Stimulated activated naive CD8-positive, alpha-beta T cell treated with anti-CD3 and anti-CD28 coated beads, Interleukin-15, Interleukin-2, amounts not matched to agents 100 ng/mL and 50 ng/mL, for 24 hours (primary cell): Measurements from ENCODE around the gene DCUN1D1.
"Not testable (repeated sequence)": the region's sequence is repeated elsewhere in the genome, so short reads cannot be mapped to it uniquely, and the experiment has no call there.

Experiments used
- H3K27ac Mint-ChIP-seq: one replicate; pipeline ENCODE4 v1.8.0; 2021; ENCODE audit warnings: mild to moderate bottlenecking, mixed read lengths
- H3K27me3 Mint-ChIP-seq: one replicate; pipeline ENCODE4 v1.8.0; 2021; ENCODE audit warnings: mixed read lengths
- H3K36me3 Mint-ChIP-seq: one replicate; pipeline ENCODE4 v1.8.0; 2021; ENCODE audit warnings: low read depth, mixed read lengths
- H3K4me1 Mint-ChIP-seq: one replicate; pipeline ENCODE4 v1.8.0; 2021; ENCODE audit warnings: low read depth, mixed read lengths
- H3K4me3 Mint-ChIP-seq: one replicate; pipeline ENCODE4 v1.8.0; 2021; ENCODE audit warnings: mild to moderate bottlenecking, mixed read lengths
- H3K9me3 Mint-ChIP-seq: one replicate; pipeline ENCODE4 v1.8.0; 2021; ENCODE audit warnings: mixed read lengths

DCUN1D1 gene

DNA sequence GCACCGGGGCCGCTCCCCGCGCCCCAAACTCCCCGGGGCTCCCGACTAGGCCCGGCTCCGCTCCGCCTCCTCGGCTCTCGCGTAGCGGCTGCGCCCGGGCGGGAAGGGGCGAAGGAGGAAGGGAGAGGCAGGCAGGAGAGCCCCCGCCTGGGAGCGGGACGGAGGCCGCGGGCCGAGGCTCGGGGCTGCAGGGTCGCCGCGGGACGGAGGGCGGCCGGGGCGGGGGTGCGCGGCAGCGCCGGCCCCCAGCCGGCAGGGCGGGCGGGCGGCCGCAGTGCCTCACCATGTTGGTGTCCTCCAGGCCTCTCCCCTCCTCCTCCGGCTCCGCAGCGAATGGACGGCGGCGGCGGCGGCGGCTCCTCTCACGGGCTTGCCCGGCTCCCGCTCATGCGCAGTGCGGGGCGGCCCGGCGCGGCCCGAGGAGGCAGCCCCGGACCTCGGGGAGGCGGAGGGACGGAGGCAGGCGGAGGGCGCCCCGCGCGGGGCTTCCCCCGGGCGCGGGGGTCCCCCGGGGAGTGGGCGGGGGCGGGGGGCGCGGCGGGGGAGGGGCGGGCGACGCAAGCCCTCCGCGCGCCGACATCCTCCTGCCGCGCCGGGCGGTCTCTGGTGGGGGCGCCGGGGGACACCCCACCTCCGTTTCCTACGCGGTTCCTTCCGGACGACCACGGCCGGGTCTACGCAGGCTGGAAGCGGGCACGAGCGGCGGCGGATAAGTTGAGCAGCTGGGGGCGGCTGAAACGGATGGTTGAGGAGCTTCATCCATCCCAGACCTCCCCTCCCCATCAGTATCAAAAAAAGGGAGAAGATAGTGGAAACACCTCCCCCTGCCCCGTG, at the start of gene DCUN1D1:
Gene DCUN1D1, minus strand, starts transcription at position 335 of the 834 bp plus-strand sequence. Its CDS starts 49 bp downstream, at position 286.
- peak within 1 kb of the TSS; percentile 96 for H3K4me3 Mint-ChIP-seq
- H3K9me3 Mint-ChIP-seq = no peaks in the 10 kb centered on the region
- H3K4me1 Mint-ChIP-seq = peaks cover 22% of the 10 kb centered on the region
- H3K27ac Mint-ChIP-seq = peak within 1 kb of the TSS; percentile 87
- H3K36me3 Mint-ChIP-seq = no peaks in the 10 kb centered on the region
- H3K27me3 Mint-ChIP-seq = no peaks in the 10 kb centered on the region

DNA sequence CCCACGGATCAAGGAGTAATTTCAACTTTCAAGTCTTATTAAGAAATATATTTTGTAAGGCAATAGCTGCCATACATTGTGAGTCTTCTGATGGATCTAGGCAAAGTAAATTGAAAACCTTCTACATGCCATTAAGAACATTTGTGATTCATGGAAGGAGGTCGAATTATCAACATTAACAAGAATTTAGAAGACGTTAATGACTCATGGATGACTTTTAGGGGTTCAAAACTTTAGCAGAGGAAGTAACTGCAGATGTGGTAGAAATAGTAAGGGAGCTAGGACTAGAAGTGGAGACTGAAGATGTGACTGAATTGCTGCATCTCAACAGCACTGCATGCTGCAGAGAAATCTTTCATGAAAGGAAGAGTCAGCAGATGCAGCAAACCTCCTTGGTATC, 48.1 kb upstream of the DCUN1D1 start:
- peaks cover 46% of the 10 kb centered on the region for H3K36me3 Mint-ChIP-seq
- no peak overlapping the region for H3K27ac Mint-ChIP-seq
- no peaks in the 10 kb centered on the region for H3K27me3 Mint-ChIP-seq
- no peak overlapping the region for H3K4me3 Mint-ChIP-seq
- no peaks in the 10 kb centered on the region for H3K4me1 Mint-ChIP-seq
- no peaks in the 10 kb centered on the region for H3K9me3 Mint-ChIP-seq

DNA sequence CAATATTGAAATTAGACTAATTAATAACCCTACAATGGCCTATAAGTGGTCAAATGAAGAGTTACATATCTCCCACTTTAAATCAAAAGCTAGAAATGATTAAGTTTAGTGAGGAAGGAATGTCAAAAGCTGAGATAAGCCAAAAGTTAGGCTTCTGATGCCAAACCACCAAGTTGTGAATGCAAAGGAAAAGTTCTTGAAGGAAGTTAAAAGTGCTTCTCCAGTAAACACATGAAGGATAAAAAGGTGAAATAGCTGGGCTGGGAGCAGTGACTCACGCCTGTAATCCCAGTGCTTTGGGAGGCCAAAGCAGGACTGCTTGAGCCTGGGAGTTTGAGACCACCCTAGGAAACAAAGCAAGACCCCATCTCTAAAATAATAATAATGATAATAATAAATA, 46.9 kb upstream of the DCUN1D1 start:
- H3K4me3 Mint-ChIP-seq = no peak overlapping the region
- H3K27ac Mint-ChIP-seq = no peak overlapping the region
- H3K9me3 Mint-ChIP-seq = no peaks in the 10 kb centered on the region
- peaks cover 47% of the 10 kb centered on the region for H3K36me3 Mint-ChIP-seq
- no peaks in the 10 kb centered on the region for H3K4me1 Mint-ChIP-seq
- H3K27me3 Mint-ChIP-seq = no peaks in the 10 kb centered on the region

DNA sequence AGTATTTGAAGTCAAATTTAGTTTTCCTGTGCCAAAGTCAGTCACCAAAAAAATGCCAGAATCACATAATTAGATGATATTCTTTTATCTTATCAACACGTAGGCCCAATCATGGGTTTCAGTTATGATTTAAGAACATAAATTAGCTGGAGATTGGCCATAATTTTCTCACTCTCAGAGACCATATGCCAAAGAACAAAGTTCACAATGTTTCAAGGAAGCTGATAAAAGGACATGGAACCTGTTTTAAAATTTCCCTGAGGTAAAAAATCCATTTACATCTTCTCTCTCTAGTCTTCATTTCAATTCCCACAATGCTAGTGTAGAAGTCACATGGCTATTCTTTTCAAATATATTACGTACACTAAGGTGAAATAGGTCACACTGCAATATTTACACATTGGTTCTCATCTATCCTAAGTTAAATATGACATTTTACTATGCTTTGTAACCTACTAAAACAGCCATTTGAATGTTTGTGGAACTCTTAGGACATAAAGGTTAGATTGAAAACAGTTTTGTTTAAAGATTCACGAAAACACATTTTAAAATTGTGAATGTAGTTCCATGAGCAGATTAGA, 42.7 kb upstream of the DCUN1D1 start:
- no peak overlapping the region for H3K27ac Mint-ChIP-seq
- H3K27me3 Mint-ChIP-seq = no peaks in the 10 kb centered on the region
- no peaks in the 10 kb centered on the region for H3K4me1 Mint-ChIP-seq
- no peaks in the 10 kb centered on the region for H3K9me3 Mint-ChIP-seq
- peaks cover 43% of the 10 kb centered on the region for H3K36me3 Mint-ChIP-seq
- H3K4me3 Mint-ChIP-seq = no peak overlapping the region

DNA sequence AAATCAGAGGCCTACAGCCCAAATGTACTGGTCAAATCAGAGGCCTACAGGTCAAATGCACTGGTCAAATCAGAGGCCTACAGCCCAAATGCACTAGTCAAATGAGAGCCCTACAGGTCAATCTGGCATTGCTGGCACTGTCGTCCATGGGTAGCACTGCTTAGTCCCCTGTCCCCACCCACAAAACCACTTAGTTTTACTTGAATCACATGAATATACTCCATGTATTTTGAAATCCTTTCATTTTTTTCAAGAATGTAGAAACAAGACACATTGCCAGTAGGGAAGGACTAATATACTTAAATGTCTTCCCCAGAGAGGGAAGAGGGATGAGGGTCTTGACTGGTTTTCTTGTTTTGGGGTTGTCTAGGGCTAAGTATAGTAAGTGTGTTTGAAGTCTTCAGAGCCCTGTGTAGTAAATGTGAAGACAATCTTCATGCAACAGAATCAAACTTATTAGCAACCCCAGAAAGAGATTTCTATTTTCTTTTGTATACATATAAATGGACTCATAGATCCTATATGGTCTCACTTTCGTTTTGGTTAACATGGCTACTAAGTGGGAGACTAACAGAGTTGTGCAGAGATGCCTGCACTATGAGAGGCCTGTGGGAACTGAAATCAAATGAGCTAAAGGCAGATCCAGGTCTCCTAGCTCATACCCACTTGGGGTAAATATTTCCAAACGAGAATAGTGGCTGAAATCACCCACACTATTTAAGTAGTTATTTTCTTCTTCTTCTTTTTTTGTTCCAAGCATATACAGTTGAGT, 38.3 kb upstream of the DCUN1D1 start:
- Mint-ChIP-seq H3K9me3 (no peaks in the 10 kb centered on the region), H3K27ac (no peak overlapping the region)

DNA sequence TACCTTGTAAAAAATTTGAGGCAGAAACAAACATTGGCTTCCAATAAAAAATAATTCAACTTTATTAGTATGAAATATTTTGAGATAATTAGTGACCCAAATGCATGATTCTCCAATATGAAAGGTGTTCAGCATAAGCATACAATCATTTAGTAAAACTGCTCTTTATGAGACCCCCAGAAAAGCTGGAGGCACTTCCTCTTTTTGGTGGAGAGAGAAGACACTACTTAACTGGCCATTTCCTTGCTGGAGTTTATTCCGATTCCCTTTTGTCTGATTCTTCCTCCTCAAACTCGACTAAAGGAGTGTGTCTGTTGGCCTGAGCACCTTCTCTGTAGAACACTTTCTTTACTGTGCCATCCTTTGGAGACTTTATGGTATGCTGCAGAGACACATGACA, 34.8 kb upstream of the DCUN1D1 start:
- Mint-ChIP-seq H3K27ac (no peak overlapping the region), H3K27me3 (no peaks in the 10 kb centered on the region), H3K36me3 (peaks cover 37% of the 10 kb centered on the region), H3K4me1 (no peaks in the 10 kb centered on the region), H3K4me3 (no peak overlapping the region), H3K9me3 (no peaks in the 10 kb centered on the region)

More for the DNA sequence above, 38.3 kb upstream of the DCUN1D1 start:
- Mint-ChIP-seq H3K36me3 (peaks cover 51% of the 10 kb centered on the region), H3K27me3 (no peaks in the 10 kb centered on the region), H3K4me1 (no peaks in the 10 kb centered on the region), H3K4me3 (no peak overlapping the region)

DNA sequence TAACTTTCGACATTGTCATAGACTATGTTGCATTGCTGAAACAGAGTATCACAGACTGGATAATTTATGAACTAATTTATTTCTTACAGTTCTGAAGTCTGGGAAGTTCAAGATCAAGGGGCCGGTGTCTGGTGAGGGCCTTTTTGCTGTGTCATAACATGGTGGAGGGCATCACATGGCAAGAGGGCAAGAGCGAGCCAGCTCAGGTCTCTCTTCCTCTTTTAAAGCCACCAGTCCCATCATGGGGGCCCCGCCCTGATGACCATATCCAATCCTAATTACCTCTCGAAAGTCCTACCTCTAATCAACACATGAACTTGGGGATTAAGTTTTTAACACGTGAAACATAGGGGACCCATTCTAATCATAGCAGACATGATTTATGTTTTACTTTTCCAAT, 33.5 kb upstream of the DCUN1D1 start:
- Mint-ChIP-seq H3K4me3 (no peak overlapping the region), H3K4me1 (no peaks in the 10 kb centered on the region), H3K27ac (no peak overlapping the region), H3K27me3 (no peaks in the 10 kb centered on the region), H3K9me3 (no peaks in the 10 kb centered on the region), H3K36me3 (peaks cover 26% of the 10 kb centered on the region)

DNA sequence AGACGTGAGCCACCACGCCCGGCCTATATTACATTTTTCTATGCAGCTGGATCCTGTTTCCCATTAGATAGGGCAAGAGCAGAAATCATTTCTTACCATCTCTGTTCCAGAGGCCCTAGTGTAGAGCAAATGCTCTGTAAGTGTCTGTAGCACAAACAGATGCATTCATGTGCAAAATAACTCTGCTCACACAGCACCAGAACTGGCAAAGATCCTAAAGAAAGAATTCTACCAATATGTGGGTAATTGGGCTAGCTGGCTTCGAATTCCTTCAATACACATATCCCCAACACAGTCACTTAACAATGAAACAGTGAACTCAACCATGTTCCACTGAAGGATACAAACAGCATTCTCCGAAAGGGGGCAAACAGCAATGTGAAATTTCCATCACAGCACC, 32.7 kb upstream of the DCUN1D1 start:
- Mint-ChIP-seq H3K27me3 (no peaks in the 10 kb centered on the region), H3K9me3 (no peaks in the 10 kb centered on the region), H3K36me3 (peaks cover 21% of the 10 kb centered on the region), H3K4me1 (no peaks in the 10 kb centered on the region), H3K27ac (no peak overlapping the region), H3K4me3 (no peak overlapping the region)

DNA sequence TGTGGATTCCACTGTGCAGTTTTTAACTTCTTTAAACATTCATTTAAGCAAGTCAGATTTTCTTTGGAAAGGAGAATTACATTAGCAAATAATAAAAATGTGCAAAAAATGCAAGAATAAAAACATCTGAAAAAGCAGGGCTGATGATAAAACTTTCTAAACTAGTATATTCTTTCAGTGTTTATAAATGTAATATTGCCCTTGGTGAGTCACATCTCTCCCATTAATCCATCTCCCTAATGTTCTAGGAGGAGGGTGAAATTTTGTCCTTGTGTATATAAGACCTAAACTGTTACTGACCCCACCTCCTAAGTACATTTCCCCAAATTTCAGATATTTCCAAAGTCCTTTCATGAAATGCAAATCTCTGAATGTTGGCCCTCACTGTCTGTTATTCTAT, 28.5 kb upstream of the DCUN1D1 start:
- H3K27me3 Mint-ChIP-seq = no peaks in the 10 kb centered on the region
- H3K9me3 Mint-ChIP-seq = no peaks in the 10 kb centered on the region

DNA sequence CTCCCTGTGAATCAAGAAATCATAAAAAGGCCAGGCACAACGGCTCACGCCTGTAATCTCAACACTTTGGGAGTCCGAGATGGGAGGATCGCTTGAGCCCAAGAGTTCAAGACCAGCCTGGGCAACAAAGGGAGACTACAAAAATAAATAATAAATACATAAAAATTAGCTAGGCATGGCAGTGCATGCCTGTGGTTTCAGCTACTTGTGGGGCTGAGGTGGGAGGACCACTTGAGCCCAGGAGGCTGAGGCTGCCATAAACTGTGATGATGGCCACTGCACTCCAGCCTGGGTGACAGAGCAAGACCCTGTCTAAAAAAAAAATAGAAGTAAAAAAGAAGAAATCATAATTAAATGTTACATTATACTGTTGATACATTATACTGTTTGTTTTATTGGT, 28.0 kb upstream of the DCUN1D1 start:
- no peak overlapping the region for H3K4me3 Mint-ChIP-seq
- H3K27ac Mint-ChIP-seq = no peak overlapping the region
- peaks cover 5% of the 10 kb centered on the region for H3K36me3 Mint-ChIP-seq
- H3K27me3 Mint-ChIP-seq = no peaks in the 10 kb centered on the region
- no peaks in the 10 kb centered on the region for H3K4me1 Mint-ChIP-seq
- H3K9me3 Mint-ChIP-seq = no peaks in the 10 kb centered on the region

More for the DNA sequence above, 28.5 kb upstream of the DCUN1D1 start:
- H3K36me3 Mint-ChIP-seq = peaks cover 5% of the 10 kb centered on the region
- no peak overlapping the region for H3K4me3 Mint-ChIP-seq
- H3K27ac Mint-ChIP-seq = no peak overlapping the region
- no peaks in the 10 kb centered on the region for H3K4me1 Mint-ChIP-seq

DNA sequence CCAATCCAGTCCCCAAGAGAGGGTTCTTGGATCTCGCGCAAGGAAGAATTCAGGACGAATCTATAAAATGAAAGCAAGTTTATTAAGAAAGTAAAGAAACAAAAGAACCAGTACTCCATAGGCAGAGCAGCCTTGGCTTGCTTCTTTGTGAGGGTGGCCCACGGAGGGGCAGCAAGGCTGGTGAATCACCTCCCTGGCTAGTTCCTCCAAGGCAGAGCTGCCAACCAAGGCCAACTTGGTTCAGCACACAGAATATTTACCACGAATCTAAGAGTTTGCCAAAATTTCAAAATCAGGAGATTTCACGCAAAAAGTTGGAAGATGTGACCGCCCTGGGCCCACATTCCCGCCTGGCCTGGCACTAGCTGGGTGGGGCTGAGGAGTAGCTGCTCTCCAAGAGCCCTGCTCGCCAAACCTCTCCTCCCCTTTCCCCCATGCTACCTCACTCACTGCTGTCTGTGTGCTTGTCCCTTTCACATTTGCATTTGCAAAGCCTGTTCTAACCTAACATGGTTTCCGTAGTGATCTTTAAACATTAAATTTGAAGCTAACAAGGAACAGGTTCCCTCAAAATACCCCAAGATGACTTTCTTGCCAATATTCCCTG, 26.2 kb upstream of the DCUN1D1 start:
- Mint-ChIP-seq H3K4me1 (no peaks in the 10 kb centered on the region), H3K27ac (no peak overlapping the region)

DNA sequence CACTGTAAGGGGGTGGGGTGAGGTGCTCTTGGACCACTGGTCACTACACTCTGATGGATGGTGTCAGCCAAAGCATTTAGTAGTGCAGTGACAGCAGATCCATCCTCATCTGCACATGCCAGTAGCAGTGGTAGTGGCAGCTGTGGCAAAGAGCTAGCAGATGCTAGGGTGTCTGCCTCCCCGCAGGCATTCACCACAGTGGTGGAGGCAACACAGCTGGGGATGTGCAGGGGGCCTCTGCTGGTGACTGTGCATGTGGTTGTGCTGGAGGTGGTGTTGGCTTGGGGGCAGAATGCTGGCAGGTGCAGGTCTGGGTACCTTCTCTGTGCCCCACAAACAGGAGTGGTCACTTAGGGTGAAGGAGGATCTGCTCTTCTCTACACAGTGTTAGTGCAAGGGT, 19.4 kb upstream of the DCUN1D1 start:
- Mint-ChIP-seq H3K4me3 (no peak overlapping the region), H3K27ac (no peak overlapping the region), H3K36me3 (no peaks in the 10 kb centered on the region), H3K4me1 (no peaks in the 10 kb centered on the region), H3K9me3 (no peaks in the 10 kb centered on the region), H3K27me3 (no peaks in the 10 kb centered on the region)

More for the DNA sequence above, 26.2 kb upstream of the DCUN1D1 start:
- no peak overlapping the region for H3K4me3 Mint-ChIP-seq
- no peaks in the 10 kb centered on the region for H3K36me3 Mint-ChIP-seq
- no peaks in the 10 kb centered on the region for H3K9me3 Mint-ChIP-seq
- H3K27me3 Mint-ChIP-seq = no peaks in the 10 kb centered on the region

DNA sequence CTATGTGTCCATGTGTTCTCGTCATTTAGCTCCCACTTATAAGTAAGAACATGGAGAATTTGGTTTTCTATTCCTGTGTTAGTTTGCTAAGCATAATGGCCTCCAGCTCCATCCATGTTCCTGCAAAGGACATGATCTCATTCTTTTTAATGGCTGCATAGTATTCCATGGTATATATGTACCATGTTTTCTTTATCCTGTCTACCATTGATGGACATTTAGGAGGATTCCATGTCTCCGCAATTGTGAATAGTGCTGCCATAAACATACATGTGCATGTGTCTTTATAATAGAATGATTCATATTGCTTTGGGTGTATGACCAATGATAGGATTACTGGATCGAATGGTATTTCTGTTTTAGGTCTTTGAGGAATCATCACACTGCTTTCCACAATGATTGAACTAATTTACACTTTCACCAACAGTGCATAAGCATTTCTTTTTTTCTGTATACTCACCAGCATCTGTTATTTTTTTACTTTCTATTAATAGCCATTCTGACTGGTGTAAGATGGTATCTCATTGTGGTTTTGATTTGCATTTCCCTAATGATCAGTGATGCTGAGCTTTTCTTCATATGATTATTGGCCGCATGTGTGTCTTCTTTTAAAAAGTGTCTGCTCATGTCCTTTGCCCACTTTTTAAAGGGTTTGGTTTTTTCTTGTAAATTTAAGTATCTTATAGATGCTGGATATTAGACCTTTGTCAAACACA, 13.3 kb upstream of the DCUN1D1 start:
- not testable (repeated sequence) for H3K4me3 Mint-ChIP-seq, H3K9me3 Mint-ChIP-seq, H3K4me1 Mint-ChIP-seq, H3K27me3 Mint-ChIP-seq, H3K27ac Mint-ChIP-seq, H3K36me3 Mint-ChIP-seq

DNA sequence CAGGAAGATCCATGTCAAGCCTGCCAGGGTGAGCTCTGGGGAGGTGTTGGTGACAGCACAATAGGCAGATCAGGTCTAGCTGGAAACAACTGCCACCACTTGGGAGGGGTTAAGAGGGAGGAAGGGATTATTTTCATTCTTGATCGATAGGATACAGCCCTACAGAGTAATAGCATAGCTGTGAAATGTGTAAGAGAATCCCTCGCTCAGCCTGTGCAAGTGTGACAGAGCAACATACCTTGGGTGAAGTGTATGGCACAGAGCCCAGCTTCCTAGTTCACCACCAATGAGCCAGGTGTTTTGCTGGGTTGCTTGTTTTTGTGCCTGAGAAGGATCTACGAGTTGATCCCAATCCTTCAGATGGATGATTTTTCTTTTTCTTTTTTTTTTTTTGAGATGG, 9.2 kb upstream of the DCUN1D1 start:
- Mint-ChIP-seq H3K4me1 (peaks cover 6% of the 10 kb centered on the region), H3K27ac (no peak overlapping the region), H3K27me3 (no peaks in the 10 kb centered on the region), H3K4me3 (no peak overlapping the region), H3K9me3 (peaks cover 3% of the 10 kb centered on the region), H3K36me3 (no peaks in the 10 kb centered on the region)
